NCI-H187 (cell line): ENCODE data around the gene CHST11.
"Not testable (repeated sequence)": the region's sequence is repeated elsewhere in the genome, so short reads cannot be mapped to it uniquely, and the experiment has no call there.

Experiments used
- DNase-seq, 2 experiments: peaks; one replicate each; lab custom pipeline; 2025; lab: John Stamatoyannopoulos, UW

The CHST11 gene

GRCh38 chr12:104565606-104566243 lies 109.0 kb downstream of the CHST11 start:
- no peak for DNase-seq

- DNase-seq: no peak
Measured at GRCh38 chr12:104566244-104566993, 109.7 kb downstream of the CHST11 start.

- no peak for DNase-seq
Measured at GRCh38 chr12:104567832-104568486, 111.2 kb downstream of the CHST11 start.

DNA sequence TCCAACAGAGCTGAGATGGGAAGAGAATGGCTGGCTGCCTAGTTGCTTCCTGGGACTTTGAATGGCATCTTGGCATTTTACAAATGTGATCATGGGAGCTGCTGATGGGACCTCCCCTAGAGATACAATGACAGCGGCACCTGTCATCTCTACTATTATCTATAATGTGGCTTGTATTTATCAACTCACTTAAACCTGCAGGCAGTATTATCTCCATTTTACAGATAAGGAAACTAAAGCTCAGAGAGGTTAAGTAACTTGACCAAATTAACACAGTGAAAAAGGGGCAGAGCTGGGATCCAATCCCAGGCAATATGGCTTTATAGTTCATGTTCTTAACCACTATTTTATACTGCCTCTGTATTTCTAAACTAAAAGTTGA lies 111.7 kb downstream of the CHST11 start:
- no peak for DNase-seq

DNA sequence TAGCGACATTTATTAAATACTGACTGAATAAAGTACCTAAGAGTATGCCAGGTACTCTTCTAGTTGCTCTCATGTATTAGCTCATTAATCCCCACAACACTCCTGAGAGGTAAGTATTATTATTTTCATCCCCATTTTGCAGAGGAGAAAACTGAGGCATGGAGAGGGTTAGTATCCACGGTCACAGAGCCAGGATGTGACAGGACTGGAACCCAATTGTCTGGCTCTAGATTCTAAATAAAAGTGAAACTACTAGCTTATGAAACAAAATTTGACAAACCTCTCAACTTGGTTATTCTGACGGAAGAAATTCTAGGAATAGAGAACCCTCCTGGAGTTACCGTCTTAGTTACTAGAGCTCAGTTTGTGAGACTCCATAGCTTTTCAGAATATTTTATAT lies 112.2 kb downstream of the CHST11 start:
- DNase-seq: no peak

- DNase-seq: no peak
Measured at GRCh38 chr12:104569346-104570173, 112.8 kb downstream of the CHST11 start.

GRCh38 chr12:104570174-104570907 lies 113.6 kb downstream of the CHST11 start:
- DNase-seq: no peak

GRCh38 chr12:104571328-104571727 lies 114.6 kb downstream of the CHST11 start:
- no peak for DNase-seq

GRCh38 chr12:104574353-104574752 lies 117.6 kb downstream of the CHST11 start:
- DNase-seq: not testable (repeated sequence)

GRCh38 chr12:104574758-104575157 lies 118.0 kb downstream of the CHST11 start:
- DNase-seq: not testable (repeated sequence)

- DNase-seq: no peak
Measured at GRCh38 chr12:104575442-104576186, 118.9 kb downstream of the CHST11 start.

DNA sequence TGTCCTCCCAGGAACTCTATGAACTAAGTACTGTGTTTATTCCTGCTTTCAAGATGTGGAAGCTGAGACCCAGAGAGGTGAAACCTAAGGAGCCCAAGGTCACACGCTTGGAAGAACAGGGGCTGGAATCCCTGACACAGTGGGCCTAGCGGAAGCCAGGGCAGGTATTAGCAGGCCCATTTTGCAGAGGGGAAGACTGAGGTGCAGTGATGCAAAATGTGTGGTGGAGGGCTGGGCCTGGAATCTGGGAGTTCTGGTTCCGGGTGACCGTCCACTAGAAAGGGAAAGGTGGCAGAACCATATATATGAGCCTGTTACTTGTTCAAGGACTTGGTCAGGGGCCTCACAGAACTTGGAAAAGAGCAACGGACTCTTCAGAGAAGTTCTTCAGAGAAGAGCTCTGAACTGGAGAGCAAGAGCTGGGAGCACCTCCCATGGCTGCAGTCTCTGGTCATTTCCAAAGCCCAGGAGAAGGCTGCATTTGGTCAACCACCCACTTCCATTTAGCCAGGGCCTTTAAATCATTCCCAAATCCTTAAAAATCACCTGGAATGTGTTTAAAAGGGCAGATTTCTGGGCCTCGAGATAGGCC lies 119.5 kb downstream of the CHST11 start:
- DNase-seq: no peak

- no peak for DNase-seq
Measured at GRCh38 chr12:104576980-104577580, 120.3 kb downstream of the CHST11 start.

- no peak for DNase-seq
Measured at GRCh38 chr12:104577581-104577981, 120.8 kb downstream of the CHST11 start.

GRCh38 chr12:104578453-104578852 lies 121.7 kb downstream of the CHST11 start:
- no peak for DNase-seq

DNA sequence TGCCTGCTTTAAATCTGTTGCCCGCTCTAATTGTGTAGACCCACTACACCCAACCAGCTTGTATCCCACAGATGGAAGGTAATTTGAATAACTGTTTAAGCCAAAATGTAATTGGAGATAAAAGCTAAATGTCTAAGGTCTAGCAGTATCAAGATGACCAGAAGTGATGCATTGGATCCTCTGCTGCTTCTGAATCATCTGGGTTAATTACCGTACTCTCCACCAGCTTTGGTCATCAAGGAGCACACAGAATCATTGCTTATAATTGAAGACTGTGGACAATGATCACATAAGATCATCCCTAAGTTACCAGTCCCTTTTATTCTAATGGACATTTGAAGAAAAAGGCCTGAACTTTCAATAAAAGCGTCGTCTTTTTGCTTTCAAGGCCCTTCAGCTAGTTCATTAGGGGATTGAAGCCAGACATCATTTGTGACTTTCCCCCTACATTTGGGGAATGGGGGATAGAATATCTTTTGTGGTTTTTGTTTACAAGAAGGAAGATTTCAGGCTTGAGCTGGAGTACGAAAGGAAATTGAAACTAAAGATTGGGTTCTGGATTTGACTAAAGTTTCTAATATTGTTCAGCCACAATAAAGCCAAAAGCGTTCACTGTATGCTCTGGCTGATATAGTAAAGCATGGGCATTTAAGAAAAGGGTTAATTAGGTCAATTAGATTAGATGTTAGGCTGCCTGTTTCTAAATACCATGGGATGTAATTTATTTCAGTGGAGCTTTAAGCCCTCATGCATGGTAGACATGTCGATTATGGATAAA lies 123.2 kb downstream of the CHST11 start:
- no peak for DNase-seq

GRCh38 chr12:104581005-104581570 lies 124.3 kb downstream of the CHST11 start:
- no peak for DNase-seq

GRCh38 chr12:104582739-104583138 lies 126.0 kb downstream of the CHST11 start:
- no peak for DNase-seq

- DNase-seq: no peak
Measured at GRCh38 chr12:104583301-104583700, 126.6 kb downstream of the CHST11 start.
